ENCODE results near the gene PAK4.

The PAK4 gene

GRCh38 chr19:39155114-39155700 lies 29.6 kb downstream of the PAK4 start:
- DNase-seq (ENCODE audit: extremely low spot score), result no peak
- TF ChIP-seq CTCF (IDR thresholded peaks at IDR 0.05; ENCODE audit: control extremely low read depth, extremely low read depth, low read depth, missing control alignments), result no peak
- POLR2A ChIA-PET, result no interaction called here
- CTCF ChIA-PET, result no interaction called here

- ChIA-PET CTCF (no interaction called here), POLR2A (no interaction called here)
- no peak for DNase-seq (ENCODE audit: extremely low spot score)
- TF ChIP-seq CTCF (IDR thresholded peaks at IDR 0.05; ENCODE audit: control extremely low read depth, extremely low read depth, low read depth, missing control alignments), result no peak
These were observed 30.2 kb downstream of the PAK4 start for GRCh38 chr19:39155741-39156140.

DNA sequence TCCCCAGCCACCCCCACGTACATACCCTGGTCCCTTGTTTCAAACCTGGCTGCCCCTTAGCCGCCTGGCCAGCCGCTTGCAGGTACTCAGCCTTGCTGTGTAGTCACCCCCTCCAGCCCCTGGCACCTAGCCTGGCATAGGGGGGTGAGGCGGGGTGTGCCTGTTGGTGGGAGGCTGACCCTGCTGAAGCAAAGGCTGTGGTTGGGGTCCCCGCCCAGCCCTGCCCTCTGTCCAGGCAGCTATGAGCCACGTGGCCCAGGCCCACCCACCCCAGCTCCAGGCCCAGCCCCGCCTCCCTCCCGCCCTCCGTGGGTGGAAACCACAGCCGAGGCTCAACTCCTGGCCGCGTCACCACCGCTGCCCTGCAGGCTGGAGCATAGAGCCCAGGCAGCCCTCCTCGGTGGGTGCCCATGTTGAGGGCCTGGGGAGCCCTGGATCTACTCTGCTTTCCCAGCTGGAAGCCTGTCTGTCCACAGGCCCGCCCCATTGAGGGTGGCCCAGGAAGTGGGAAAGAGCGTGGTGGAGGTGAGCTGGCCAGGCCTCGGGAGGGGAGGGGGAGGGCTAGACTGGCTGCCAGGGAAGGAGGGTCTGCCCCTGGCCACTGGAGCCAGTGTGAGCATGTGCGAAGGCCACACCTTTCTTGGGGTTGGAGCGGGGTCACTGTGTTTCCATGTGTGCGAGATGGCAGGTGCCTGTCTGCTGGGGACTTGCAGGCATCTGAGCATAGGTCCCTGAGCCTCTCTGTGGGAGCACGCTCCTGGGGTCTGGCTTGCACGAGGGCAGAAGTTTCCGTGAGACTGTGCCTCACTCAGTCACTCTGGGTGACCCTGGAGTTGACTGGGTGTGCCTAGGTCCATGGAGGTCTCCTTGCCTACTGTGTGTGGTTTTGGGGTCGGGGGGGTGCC lies 31.0 kb downstream of the PAK4 start:
- POLR2A ChIA-PET, result no interaction called here
- no peak for DNase-seq (ENCODE audit: extremely low spot score)
- CTCF ChIA-PET, result no interaction called here
- TF ChIP-seq CTCF (IDR thresholded peaks at IDR 0.05; ENCODE audit: control extremely low read depth, extremely low read depth, low read depth, missing control alignments), result no peak

- no peak for DNase-seq (ENCODE audit: extremely low spot score)
- ChIA-PET POLR2A (no interaction called here), CTCF (no interaction called here)
- TF ChIP-seq CTCF (IDR thresholded peaks at IDR 0.05; ENCODE audit: control extremely low read depth, extremely low read depth, low read depth, missing control alignments), result no peak
These were observed 31.9 kb downstream of the PAK4 start for GRCh38 chr19:39157275-39157996.

DNA sequence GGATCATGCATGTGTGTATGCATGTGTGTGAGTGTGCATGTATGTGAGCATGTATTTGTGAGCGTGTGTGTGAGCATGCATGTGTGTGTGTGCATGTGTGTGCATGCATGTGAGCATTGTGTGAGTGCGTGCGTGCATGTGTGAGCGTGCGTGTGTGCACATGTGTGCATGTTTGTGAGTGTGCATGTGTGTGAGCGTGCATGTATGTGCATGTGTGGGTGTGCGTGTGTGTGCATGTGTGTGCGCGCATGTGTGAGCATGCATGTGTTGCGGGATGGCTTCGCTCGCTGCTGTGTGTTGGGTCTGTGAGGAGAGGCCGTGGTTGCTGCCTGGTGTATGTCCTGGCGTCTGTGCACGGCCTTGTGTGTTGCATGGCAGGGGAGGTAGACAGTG lies 32.4 kb downstream of the PAK4 start:
- ChIA-PET CTCF (no interaction called here), POLR2A (no interaction called here)
- no peak for TF ChIP-seq CTCF (IDR thresholded peaks at IDR 0.05; ENCODE audit: control extremely low read depth, extremely low read depth, low read depth, missing control alignments)
- no peak for DNase-seq (ENCODE audit: extremely low spot score)

DNA sequence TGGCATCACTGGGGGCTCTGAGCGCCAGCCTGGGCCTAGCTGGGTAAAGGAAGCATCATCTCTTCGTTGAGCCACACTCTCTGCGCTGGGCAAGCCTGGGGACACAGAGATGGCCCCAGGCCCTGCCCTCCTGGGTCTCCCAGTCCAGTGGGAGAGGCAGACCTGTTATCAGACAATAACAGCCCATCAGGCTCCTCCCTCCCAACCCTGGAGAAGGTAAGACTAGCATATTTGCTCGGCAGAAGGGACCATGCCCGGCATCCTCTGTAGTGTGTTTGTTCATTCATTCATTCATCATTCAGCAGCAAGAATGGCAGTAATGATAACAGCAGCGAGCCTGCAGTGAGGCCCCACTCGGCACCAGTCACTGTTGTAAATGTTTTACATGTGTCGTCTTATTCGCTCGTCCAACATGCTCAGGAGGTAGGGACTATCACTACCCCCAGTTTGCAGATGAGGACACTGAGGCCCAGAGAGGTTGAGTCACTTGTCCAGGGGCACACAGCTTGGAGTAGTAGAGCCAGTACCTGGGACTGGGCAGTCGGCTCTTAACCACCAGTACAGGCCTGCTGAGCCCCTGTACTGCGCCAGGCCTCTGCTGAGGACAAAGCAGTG lies 33.2 kb downstream of the PAK4 start:
- POLR2A ChIA-PET, result no interaction called here
- CTCF ChIA-PET, result no interaction called here
- no peak for DNase-seq (ENCODE audit: extremely low spot score)
- TF ChIP-seq CTCF (IDR thresholded peaks at IDR 0.05; ENCODE audit: control extremely low read depth, extremely low read depth, low read depth, missing control alignments), result no peak

Data from GM10248 (cell line).